GM12874 (cell line): ENCODE measurements around the gene TMEM163.

Experiments
- TF ChIP-seq, protein P1 (sequence below): IDR thresholded peaks from 2 replicates; pipeline ENCODE4 v1.5.1; 2011; ENCODE audit warnings: low read depth, mild to moderate bottlenecking, control low read depth, low read length, moderate library complexity; ENCODE audit not compliant: insufficient read depth

Gene TMEM163

GRCh38 chr2:134591526-134591925, 127.3 kb downstream of the TMEM163 start:
- TF ChIP-seq, protein P1, sequence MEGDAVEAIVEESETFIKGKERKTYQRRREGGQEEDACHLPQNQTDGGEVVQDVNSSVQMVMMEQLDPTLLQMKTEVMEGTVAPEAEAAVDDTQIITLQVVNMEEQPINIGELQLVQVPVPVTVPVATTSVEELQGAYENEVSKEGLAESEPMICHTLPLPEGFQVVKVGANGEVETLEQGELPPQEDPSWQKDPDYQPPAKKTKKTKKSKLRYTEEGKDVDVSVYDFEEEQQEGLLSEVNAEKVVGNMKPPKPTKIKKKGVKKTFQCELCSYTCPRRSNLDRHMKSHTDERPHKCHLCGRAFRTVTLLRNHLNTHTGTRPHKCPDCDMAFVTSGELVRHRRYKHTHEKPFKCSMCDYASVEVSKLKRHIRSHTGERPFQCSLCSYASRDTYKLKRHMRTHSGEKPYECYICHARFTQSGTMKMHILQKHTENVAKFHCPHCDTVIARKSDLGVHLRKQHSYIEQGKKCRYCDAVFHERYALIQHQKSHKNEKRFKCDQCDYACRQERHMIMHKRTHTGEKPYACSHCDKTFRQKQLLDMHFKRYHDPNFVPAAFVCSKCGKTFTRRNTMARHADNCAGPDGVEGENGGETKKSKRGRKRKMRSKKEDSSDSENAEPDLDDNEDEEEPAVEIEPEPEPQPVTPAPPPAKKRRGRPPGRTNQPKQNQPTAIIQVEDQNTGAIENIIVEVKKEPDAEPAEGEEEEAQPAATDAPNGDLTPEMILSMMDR: no peak

DNA sequence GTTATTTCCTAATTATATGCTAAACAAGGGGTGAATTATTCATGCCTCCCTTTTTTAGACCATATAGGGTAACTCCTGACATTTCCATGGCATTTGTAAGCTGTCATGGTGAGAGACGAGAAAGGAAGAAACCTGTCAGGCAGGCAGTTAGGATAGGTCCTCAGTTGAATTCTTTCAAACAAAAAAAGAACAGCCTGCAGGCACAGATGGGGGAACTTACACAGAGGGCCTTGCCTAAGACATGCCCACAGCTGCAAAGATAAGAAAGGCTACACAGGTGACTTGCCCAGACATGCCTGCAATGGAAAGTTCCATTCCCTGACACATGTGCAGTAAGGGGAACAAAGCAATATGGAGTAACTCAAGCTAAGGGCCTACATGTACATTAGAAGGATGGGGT, 128.1 kb downstream of the TMEM163 start:
- TF ChIP-seq, protein P1: no peak

GRCh38 chr2:134588556-134588955, 130.2 kb downstream of the TMEM163 start:
- TF ChIP-seq, protein P1: no peak

DNA sequence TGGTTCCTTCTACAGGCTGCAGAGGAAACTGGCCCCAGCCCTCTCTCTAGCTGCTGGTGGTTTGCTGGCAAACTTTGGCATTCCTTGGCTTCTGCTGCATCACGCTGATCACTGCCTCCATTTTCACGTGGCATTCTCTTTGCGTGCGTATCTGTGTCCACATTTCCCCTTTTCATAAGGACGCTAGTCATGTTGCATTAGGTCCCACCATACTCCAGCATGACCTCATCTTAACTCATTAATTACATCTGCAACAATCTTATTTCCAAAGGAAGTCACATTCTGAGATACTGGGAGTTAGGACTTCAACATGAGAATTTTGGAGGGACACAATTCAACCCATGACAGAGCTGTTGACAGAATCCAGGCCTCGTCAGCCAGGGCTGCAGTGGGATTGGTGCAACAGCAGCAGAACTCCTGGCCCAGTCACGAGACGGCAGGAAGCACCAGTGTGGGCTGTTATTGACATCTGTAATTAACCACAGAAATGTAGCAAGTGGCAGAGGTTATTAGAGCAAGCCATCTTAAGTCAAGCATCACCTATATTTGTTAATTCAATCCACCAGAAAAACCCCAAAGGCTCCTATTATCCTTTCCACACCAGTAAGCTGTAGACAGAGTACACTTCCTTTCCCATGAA, 132.4 kb downstream of the TMEM163 start:
- TF ChIP-seq, protein P1: no peak

DNA sequence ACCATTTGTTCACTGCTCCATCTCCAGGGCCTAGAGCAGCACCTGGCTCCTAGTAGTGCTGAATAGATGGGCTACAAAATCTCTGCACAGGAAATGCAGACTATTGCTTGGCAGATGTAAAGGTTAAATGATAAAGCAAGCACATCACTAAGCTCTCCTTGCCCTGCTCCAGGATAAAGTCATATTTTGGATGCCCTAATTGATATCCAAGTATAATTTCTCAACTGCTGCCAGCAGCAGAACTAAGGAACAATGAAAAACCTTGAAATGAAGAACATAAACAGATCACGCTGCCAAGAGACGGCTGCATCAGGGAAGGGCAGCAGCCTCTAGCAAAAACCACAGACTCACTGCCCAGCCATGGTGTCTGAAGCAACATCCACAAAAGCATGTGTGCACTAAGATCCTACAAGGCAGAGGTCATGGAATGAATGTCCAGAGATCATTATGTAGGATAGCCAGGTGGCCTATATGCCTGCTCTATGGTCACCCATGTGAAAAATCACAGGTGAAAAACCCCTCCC, 134.7 kb downstream of the TMEM163 start:
- TF ChIP-seq, protein P1: no peak

GRCh38 chr2:134583462-134583861, 135.3 kb downstream of the TMEM163 start:
- TF ChIP-seq, protein P1: no peak

DNA sequence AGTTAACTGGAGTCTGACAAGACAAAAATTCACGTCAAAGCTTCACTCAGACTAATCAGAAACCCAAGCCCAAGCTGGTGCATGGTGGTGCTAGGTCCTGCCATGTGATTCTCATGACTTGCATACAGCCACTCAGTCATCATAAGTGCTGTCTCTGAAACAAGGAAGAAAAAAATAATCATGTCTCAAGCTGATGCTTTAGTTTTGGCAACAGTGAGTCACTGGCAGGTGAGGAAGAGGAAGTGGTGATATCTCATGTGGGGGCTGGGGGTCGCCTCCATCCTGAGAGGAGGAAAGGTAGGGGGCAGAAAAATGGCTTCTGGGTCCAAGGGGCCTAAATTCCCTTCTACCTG, 136.3 kb downstream of the TMEM163 start:
- TF ChIP-seq, protein P1: no peak
